Fibroblast of mammary gland (primary cell): ENCODE data around the gene ECHDC3.
A peak's percentile ranks its signal among the peaks of the same experiment; 100 is the strongest.

ENCODE experiments used
- DNase-seq: peaks from one replicate; pipeline ENCODE4 v3.0.0-alpha.2; 2010; ENCODE audit warnings: low read depth
- H3K4me3 ChIP-seq: 2 replicates; pipeline ENCODE4 v1.5.1; 2011; ENCODE audit warnings: low read depth, mild to moderate bottlenecking, low read length, moderate library complexity; ENCODE audit not compliant: control insufficient read depth
- TF ChIP-seq, protein P1 (sequence below): conservative IDR thresholded peaks from 2 replicates; pipeline ENCODE4 v1.5.1; 2011; ENCODE audit warnings: low read depth, low read length, inconsistent platforms; ENCODE audit not compliant: control insufficient read depth, insufficient read depth

The ECHDC3 gene

GRCh38 chr10:11757821-11758463 lies 15.8 kb downstream of the ECHDC3 start:
- peak; percentile 82 for DNase-seq
- no peak overlapping the region for H3K4me3 ChIP-seq
- TF ChIP-seq, protein P1, sequence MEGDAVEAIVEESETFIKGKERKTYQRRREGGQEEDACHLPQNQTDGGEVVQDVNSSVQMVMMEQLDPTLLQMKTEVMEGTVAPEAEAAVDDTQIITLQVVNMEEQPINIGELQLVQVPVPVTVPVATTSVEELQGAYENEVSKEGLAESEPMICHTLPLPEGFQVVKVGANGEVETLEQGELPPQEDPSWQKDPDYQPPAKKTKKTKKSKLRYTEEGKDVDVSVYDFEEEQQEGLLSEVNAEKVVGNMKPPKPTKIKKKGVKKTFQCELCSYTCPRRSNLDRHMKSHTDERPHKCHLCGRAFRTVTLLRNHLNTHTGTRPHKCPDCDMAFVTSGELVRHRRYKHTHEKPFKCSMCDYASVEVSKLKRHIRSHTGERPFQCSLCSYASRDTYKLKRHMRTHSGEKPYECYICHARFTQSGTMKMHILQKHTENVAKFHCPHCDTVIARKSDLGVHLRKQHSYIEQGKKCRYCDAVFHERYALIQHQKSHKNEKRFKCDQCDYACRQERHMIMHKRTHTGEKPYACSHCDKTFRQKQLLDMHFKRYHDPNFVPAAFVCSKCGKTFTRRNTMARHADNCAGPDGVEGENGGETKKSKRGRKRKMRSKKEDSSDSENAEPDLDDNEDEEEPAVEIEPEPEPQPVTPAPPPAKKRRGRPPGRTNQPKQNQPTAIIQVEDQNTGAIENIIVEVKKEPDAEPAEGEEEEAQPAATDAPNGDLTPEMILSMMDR: peak; percentile 94

DNA sequence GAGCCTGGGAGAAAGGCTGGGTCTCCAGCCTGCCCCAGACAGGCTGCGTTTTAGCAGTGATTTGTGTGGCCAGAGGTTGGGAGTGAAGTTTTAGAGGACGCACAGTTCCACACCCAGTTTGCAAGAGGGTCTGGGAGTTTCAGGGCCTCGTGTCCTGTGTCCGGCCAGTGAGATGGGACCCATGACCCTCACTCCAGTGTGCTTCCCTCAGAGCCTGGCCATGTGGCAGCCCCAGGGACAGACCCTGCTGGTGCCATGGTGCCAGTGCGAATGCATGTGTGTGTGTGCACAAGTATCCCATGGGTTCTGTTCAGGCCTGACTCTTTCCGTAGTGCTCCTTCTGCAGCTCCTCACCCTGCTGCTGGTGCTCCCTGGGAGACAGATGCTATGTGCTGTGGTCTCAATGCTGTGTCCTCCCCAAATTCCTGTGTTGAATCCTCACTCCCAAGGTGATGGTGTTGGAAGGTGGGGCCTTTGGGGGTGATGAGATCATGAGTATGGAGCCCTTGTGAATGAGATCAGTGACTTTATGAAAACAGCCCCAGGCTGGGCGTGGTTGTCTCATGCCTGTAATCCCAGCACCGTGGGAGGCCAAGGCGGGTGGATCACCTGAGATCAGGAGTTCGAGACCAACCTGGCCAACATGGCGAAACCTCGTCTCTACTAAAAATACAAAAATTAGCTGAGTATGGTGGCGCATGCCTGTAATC lies 16.5 kb downstream of the ECHDC3 start:
- TF ChIP-seq, protein P1: no peak
- H3K4me3 ChIP-seq: no peak overlapping the region
- DNase-seq: no peak

- H3K4me3 ChIP-seq: no peak overlapping the region
- TF ChIP-seq, protein P1: no peak
- no peak for DNase-seq
Measured at GRCh38 chr10:11759347-11759746, 17.2 kb downstream of the ECHDC3 start.

DNA sequence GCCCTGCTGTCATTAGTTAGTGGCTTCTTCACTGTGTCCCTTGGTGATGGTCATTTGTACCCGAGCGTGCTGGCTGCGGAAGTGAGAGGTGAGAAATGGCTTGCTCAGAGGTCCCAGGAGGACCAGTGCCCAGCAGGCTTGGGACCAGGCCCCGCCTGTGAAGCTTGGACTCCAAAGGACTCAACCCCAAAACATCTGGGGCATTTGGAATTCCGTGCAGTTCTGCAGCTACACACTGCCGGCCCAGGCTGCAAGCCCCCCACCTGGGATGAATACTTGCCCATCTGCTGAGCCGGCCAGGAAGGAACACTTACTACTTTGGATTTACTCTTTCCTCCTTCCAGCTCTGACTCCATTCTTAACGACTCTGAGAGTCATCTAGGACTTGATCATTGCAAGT lies 18.0 kb downstream of the ECHDC3 start:
- DNase-seq: no peak
- TF ChIP-seq, protein P1: no peak
- H3K4me3 ChIP-seq: no peak overlapping the region

DNA sequence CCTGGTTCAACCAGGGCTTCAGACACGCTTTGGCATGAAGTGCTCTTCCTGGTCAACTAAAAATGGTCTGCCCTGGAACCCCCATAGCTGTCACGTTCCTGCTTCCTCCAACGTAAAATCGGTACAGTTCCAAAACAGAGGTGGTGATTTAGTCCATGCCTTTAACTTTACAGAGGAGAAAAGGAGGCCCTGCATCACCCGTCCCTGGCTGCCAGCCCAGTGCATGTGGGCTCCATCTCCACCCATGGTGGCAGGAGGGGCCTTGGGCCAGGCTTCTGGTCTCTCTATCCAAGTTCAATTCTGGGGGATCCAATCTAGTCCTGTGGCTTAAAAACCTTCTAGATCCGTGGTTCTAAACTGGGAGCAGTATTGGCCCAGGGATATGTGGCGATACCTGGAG lies 18.7 kb downstream of the ECHDC3 start:
- no peak overlapping the region for H3K4me3 ChIP-seq
- TF ChIP-seq, protein P1: no peak
- DNase-seq: no peak

DNA sequence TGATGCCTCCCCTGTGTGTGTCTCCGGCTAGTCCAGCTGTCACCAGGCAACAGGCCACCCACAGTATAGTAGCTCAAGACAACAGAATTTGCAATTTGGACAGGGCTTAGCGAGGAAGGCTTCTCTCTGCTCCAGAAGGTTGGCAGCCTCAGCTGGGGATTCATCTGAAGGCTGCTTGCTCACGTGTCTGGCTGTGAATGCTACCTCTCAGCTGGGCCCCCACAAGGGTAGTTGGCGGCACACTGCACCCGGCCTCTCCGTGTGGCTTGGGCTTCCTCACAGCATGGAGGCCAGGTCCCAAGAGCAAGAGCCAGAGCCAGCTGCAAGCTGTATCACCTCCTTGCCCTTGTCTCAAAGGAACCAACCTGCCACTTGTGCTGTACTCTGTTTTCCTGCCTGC lies 19.2 kb downstream of the ECHDC3 start:
- DNase-seq: no peak
- no peak overlapping the region for H3K4me3 ChIP-seq
- TF ChIP-seq, protein P1: no peak
